GM12878 (cell line): ENCODE measurements around the gene HDDC3.

Experiments used
- CTCF ChIP-seq, 3 experiments: IDR thresholded peaks in 2 of 3; conservative IDR thresholded peaks in 1 of 3; 2 replicates each; pipeline ENCODE4 v1.5.1; 2011; ENCODE audit warnings: low read depth in 3 of 3, low read length in 3 of 3, mild to moderate bottlenecking in 3 of 3, control low read depth in 2 of 3, moderate library complexity in 2 of 3, inconsistent platforms in 1 of 3, mixed read lengths in 1 of 3; ENCODE audit not compliant: control insufficient read depth in 2 of 3, insufficient read depth in 1 of 3; ENCODE audit errors: extremely low read depth in 1 of 3
- HDGF ChIP-seq: fragments of 450-650 bp; IDR thresholded peaks from 2 replicates; pipeline ENCODE4 v1.6.1; 2016; ENCODE audit warnings: antibody characterized with exemption
- MXI1 ChIP-seq: fragments of 150-350 bp; IDR thresholded peaks from 2 replicates; pipeline ENCODE4 v1.6.1; 2011; ENCODE audit warnings: low read depth, mild to moderate bottlenecking, inconsistent platforms, low read length, improper control_type of control experiment
- RAD21 ChIP-seq: IDR thresholded peaks from 2 replicates; pipeline ENCODE4 v1.6.1; 2011; ENCODE audit warnings: mild to moderate bottlenecking, low read depth, low read length, moderate library complexity; ENCODE audit not compliant: insufficient read depth
- SREBF2 ChIP-seq: IDR thresholded peaks from 2 replicates; pipeline ENCODE4 v1.6.1; 2012; ENCODE audit warnings: mild to moderate bottlenecking, low read length
- WRNIP1 ChIP-seq: IDR thresholded peaks from 2 replicates; pipeline ENCODE4 v1.6.1; 2011; ENCODE audit warnings: low read depth, low read length, improper control_type of control experiment, borderline replicate concordance

GRCh38 chr15:90970274-90970673 is 37.9 kb upstream of the HDDC3 start:
- TF ChIP-seq CTCF (IDR thresholded peaks at IDR 0.05 in 2 of 3, conservative IDR thresholded peaks at IDR 0.05 in 1 of 3; ENCODE audit: control insufficient read depth in 2 of 3, extremely low read depth in 1 of 3, insufficient read depth in 1 of 3, low read depth in 3 of 3, low read length in 3 of 3) (no peak), WRNIP1 (no peak), MXI1 (no peak), SREBF2 (no peak), RAD21 (no peak), HDGF (no peak)
